GM21529 (cell line): ENCODE results near the gene GMEB1.
"Not testable (repeated sequence)": the region's sequence is repeated elsewhere in the genome, so short reads cannot be mapped to it uniquely, and the experiment has no call there.

Experiments used
- ATAC-seq: cut with Tn5 transposase; IDR thresholded peaks from one replicate; pipeline ENCODE4 v1.9.1; 2021; ENCODE audit not compliant: unreplicated experiment

Gene GMEB1

GRCh38 chr1:28750330-28750729, 81.7 kb downstream of the GMEB1 start:
- ATAC-seq: no peak

DNA sequence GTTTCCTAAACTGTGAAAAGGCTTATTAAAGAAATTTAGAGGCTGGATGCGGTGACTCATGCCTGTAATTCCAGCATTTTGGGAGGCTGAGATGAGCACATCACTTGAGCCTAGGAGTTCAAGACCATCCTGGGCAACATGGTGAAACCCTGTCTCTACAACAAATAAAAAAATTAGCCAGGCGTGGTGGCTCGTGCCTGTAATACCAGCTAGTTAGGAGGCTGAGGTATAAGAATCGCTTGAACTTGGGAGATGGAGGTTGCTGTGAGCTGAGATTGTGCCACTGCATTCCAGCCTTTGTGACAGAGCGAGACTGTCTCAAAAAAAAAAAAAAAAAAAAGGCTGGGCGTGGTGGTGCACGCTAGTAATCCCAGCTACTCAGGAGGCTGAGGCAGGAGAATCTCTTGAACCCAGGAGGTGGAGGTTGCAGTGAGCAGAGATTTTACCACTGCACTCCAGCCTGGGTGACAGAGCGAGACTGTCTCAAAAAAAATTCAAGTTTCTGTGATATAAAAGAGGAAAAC, 82.2 kb downstream of the GMEB1 start:
- not testable (repeated sequence) for ATAC-seq

DNA sequence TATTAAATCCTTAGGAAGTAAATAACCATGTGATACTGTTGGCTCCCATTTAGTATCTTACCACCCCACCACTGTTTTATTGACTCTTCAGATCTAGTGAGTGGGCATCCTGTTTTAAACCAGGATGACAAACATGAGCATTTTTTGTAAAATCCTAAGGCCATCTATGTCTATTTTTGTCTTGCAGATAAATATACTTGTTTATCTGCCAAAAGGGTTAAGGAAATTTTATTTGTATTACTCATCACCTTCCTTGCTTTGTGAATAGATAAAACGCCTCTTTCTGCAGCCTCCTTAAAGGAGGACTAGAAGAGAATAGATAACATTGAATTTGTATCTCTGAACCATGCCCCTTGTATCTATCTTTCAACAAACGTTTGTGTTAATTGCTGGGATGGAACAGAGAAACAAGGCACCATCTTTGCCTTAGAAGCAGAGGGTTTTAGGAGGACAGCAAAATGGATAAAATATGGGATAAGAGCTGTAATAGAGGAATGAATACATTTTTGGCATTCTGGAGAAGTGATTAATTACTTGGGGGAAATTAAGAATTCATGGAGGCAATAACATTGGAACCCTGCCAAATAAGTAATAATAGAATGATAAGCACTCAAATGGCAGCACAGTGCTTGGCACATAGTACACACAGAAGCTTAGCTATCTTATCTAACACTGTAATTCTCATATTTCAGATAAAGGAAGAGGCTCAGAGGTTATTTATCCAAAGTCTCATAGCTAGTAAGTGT, 82.9 kb downstream of the GMEB1 start:
- no peak for ATAC-seq

GRCh38 chr1:28755701-28756100, 87.1 kb downstream of the GMEB1 start:
- ATAC-seq: no peak

DNA sequence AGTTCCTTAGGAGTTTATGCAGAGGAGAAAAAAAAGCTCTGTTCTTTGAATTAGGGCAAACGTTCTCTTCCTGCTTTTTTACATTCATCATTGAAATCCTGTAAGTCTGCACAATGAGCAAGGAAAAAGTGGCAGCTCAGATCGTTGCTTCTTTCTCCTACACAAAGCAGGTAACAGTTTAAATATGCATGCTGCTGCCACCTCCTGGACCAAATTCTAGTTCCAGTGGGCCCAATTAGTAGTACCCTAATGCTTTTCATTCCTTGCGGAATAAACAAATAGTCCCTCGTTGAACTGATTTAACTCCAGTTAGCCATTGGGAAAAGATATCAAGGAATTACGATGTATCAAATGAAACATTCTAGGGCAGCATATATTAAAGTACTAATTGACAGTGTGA, 88.3 kb downstream of the GMEB1 start:
- ATAC-seq: no peak

DNA sequence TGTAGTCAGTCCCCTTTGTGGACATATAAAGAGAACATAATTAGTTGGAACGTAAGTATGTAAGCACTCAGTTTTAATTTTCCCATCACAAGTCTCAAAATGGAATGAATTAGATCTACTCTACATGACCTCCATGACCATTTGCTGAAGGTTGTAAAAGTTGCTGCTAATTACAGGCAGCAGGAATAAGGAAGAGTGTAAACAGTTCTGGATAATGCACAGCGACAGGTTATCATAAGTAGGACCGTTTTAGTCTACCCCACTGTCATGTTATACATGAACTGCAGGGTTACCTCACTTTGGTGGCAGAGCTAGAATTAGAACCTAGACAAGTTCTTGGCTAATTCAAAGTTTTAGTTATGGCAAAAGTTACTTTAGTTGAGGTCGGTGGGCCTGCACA, 89.8 kb downstream of the GMEB1 start:
- no peak for ATAC-seq

- ATAC-seq: no peak
Observed at GRCh38 chr1:28759257-28759656, 90.7 kb downstream of the GMEB1 start.

DNA sequence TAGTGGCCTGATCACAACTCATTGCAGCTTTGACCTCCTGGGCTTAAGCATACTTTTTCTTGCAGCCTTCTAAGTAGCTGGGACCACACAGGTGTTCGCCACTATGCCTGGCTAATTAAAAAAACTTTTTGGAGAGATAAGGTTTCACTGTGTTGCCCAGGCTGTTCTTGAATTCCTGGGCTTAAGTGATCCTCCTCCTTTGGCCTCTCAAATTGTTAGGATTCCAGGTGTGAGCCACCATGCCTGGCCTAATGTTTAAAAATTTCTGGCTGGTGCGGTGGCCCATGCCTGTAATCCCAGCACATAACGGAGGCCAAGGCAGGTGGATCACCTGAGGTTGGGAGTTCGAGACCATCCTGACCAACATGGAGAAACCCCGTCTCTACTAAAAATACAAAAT, 92.6 kb downstream of the GMEB1 start:
- ATAC-seq: no peak

- no peak for ATAC-seq
Observed at GRCh38 chr1:28766532-28767183, 98.1 kb downstream of the GMEB1 start.
